GM19455 (cell line): Measurements from ENCODE around the gene FGL2.
"Not testable (repeated sequence)": the region's sequence is repeated elsewhere in the genome, so short reads cannot be mapped to it uniquely, and the experiment has no call there.

Experiments used
- ATAC-seq: cut with Tn5 transposase; IDR thresholded peaks from one replicate; pipeline ENCODE4 v1.9.1; 2021; ENCODE audit not compliant: unreplicated experiment

The FGL2 gene

DNA sequence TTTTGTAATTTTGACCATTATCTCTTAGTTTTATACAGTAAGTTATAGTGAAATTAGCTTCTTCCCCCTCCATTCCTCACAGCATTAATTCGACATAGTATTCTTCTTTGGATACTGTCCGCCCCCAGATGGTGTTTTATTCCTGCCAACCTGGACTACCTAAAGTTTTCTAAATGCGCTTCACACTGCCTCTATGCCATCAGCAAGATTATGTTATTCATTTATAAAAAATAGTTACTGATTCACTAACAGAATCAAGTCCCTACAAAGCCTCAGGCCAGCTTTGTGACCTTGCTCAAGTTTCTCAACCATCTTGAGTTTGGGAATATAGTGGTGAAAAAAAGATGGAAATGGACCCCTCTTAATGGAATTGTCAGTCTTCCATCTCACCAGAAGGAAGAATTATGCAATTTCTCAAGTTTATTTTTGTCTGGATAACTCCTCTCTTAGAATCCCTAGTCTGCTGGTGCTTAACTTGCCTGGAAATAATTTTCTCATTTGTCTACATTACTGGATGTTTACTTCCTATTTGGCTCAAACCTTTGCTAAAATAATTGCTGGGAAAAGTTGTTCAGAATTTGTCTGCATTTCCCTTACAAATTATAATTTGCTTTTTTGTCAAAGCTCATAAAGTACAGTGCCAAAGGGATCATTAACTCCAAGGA, 16.7 kb upstream of the FGL2 start:
- ATAC-seq: no peak

DNA sequence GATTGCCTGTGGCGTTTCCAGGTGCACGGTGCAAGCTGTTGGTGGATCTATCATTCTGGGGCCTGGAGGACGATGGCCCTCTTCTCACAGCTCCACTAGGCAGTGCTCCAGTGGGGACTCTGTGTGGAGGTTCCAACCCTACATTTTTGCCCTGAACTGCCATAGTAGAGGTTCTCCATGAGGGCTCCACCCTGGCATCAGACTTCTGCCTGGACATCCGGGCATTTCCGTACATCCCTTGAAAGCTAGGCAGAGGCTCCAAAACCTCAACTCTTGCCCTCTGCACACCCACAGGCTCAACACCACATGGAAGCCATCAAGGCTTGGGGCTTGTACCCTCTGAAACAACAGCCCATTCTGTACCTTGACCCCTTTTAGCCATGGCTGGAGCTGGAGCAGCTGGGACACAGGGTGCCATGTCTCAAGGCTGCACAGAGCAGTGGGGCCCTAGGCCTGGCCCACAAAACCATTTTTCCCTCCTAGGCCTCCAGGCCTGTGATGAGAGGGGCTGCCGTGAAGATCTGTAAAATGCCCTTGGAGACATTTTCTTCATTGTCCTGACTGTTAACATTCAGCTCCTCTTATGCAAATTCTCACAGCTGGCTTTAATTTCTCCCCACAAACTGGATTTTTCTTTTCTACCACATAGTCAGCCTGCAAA, 10.0 kb upstream of the FGL2 start:
- no peak for ATAC-seq

DNA sequence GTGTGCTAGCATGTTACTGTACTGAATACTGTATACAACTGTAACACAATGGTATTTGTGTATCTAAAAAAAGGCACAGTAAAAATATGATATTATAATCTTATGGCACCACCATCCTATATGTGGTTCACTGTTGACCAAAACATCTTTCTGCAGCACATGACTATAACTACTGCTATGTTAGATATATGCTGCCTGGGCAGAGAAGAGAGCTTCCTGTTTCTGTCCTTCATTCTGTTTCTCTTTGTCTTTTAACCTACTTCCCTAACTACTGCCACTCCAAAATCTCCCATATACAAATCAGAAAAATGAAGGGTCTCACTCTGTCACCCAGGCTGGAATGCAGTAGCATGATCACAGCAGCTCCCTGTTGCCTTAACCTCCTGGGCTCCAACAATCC, 8.8 kb upstream of the FGL2 start:
- ATAC-seq: no peak

DNA sequence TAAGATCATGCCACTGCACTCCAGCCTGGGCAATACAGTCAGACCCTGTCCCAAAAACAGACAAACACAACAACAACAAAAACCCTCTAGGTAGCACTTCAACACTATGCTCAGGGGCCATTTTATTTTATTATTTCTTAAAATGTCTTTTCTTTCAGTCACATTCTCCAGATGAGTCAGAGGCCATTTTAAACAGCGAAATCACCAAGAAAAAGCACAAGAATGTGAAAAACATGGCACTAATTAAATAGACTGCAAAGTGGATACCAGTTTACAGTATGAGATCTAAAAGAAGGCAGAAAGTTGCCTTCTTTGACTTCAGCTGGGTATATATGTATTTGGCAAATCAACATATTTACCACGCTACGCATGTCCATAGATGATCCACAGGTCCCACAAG, 6.1 kb upstream of the FGL2 start:
- ATAC-seq: no peak

DNA sequence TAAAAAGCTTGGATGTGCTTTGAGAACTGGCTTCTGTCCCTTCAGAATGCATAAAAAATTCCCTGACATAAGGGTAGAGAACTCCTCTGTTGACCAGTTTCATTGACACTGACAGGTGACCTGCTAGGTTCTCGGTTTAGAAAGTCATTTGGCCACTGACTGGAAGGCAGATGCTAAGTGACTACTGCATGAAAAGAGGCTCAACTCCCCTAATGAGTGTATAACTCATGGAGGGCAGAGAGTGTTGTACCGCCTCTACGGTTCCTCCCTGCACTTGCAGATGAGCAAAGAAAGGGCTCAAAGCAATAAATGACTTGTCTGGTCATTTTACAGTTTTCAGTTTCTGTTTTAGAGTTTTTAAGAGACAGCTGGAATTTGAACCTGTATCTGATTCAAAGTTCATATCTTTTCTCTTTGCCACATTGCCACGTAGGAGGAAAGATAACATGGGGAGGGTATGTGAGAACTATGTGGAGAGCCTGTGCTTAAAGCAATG, 2.9 kb upstream of the FGL2 start:
- ATAC-seq: peak; percentile 88

DNA sequence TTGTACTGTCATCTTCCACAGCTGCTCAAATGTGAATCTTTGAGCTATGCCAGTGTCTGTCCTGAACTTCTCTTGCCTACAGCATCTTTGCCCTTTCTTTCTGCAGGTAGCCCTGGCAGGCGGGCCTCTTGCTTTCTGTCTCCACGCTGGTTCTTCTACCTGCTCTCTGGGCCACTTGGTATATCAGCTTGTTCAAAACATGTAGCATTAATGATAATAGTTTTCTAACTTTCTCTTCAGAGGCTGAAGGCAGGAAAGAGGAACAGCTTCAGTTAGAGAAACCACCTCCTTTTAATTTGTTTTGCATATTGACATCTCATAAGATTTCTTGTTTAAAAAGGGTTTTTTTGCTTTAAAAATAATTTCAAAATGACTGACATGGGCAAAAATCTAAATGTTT, 923 bp upstream of the FGL2 start:
- no peak for ATAC-seq

DNA sequence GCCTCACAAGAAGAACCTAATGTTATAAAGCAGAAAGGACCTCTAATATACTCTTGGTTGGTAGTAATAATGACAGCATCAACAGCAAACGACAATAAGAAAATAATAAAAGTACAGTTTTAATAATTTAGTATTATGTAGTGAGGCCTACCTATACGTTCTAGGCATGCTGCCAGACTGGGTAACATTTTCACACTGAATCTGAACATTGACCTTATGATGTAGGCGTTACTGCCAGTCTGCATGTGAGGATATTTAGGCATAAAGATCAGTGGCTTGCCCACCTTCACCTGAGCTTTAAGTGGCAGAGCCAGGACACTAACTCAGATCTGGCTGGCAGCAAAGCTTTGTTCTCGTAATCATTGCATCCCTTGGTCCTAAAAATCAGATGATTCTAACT, 2.5 kb downstream of the FGL2 start:
- ATAC-seq: no peak

DNA sequence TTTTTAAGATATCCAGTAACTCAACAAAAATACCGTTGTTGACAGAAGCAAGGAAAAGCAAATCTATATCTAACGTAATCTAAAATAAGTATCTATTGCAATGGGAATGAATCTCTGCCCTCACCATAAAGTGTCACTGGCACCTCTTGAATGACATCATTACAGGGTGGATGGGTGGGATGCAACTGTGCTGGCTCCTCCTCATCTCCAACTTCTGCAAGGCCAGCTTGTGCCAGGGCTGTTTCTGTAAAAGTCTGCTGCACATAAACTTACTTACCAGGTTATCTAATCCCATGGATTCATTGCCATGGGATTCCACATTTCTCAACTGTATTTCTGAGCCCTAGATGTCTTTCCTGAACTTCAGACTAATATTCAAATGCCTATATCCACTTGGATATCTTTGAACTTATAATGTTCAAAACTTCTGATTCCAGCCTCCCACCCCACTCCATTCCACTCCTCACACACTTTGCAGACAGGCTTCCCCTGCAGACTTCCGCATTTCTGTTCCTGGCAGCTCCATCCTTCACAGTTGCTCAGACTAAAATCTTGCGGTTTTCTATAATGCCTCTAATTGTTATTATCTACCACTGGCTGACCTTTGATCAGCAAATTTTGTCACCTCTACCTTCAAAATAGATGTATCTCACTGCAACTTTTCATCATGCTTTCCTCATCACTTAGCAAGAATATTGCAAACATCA, 10.7 kb downstream of the FGL2 start:
- ATAC-seq: no peak

DNA sequence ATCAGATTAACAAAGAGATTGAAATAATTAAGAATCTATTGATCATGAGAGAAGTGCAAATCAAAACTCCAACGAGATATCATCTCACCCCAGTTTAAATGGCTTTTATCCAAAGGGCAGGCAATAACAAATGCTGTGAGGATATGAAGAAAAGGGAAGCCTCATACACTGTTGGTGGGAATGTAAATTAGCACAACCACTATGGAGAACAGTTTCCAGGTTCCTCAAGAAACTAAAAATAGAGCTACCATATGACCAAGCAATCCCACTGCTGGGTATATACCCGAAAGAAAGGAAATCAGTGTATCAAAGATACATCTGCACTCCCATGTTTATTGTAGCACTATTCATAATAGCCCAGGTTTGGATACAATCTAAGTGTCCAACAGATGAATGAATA, 13.8 kb downstream of the FGL2 start:
- ATAC-seq: no peak

DNA sequence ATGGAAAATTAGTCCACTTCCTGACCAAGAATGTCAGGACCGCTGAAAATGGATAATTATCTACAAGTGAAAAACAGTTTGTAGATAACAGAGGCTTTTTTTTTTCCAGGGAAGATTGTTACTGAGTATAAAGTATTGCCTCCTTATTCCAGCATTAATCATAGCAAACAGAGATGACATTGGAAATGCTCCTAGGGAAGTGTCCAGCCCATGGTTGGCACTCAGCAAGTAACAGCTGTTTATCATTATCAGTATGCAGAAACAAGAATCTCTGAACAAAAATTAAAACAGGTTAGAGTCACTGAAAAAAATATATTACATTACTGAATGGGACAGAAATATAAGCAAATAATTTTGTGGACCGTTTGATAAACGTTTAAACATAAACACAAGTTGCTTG, 14.6 kb downstream of the FGL2 start:
- ATAC-seq: no peak

DNA sequence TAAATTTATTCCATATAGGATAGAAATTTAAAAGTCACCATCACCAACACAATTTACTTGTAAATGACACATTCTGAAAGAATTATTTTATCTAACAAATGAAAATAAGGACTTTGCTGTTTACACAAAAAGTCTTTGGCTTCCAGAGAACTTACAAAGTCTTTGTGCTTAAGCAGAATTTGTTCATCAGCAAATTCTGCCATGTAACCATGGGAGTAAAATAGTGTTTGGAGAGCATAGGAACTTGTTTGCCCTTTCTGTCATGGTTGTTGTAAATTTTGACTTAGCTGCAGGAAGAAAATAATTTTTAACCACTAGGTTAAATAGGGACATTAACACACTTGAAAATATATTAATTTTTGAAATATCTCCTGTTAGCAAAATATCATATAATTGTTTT, 15.2 kb downstream of the FGL2 start:
- no peak for ATAC-seq

DNA sequence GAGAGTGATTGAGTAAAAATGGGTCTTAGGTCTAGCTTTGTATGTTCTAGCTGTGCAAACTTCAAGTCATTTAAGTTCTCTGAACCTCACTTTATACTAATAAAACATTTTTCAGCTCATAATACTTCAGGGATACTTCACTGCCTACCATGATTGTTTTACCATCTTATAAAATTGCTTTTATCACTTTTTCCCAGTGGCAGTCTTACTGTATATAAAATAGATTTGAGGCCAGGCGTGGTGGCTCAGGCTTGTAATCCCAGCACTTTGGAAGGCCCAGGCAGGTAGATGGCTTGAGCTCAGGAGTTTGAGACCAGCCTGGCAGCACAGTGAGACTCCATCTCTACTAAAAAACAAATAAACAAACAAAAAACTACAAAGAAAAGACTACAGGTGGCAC, 17.4 kb downstream of the FGL2 start:
- no peak for ATAC-seq

DNA sequence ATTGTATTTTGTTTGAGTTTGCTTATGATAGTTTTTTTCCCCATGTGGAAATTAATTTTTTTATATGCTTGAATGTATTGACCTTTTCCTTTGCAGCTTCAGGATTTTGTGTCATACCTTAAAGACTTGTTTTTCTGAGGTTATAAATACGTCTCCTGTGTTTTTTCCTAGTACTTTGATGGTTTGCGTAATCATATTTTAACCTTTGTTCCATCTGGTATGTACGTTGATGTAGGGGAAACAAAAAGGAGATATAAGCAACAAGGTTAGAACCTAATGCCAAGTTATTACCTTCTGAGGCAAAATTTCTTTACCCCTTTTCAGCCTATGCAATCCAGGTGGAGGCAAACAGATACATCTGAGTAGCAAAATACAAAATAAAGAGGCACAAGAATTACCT, 17.9 kb downstream of the FGL2 start:
- ATAC-seq: no peak

DNA sequence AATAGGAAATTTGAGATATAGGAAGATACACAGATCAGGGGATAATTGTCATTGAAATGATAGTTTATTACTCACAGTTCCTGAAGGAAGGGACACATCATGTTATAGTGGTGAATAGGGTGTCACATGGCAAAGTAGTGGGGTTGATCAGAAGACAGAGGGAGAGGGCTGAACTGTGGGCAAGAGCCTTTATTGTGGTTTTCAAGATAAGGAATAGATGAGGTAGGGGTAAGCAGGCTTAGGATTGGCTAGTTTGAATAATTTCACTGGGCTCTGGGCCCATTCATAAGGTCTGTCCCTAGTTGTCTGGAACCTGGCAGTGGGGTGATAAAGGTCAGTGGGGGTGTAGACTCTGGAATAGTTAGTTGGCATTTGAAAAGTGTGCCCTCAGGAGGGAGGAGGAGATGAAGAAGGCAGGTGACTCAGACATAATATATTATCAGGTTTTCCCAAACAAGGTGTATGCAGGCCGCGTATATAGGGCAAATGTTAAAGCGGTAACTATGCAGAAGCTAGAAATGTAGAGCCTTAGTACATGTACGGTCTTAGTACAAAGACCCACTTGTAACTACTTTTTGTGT, 18.5 kb downstream of the FGL2 start:
- no peak for ATAC-seq

DNA sequence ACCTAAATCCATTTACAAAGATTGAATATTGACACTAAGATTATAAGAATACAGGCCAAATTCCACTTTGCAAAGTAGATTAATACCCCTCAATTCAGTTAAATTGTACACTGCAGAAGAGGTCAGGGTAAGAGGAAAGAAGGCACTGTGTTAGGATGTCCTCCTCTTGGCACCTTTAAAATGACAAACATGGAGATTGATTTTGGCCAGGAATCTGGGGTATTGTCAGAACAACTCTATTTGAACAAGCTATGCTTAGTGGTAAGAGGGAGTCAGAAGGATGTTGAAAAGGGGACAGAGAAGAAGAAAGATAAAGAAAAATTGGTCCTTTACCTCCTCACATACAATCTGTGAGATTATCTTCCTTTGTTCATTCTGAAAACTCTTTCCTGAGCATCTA, 21.6 kb downstream of the FGL2 start:
- ATAC-seq: not testable (repeated sequence)

DNA sequence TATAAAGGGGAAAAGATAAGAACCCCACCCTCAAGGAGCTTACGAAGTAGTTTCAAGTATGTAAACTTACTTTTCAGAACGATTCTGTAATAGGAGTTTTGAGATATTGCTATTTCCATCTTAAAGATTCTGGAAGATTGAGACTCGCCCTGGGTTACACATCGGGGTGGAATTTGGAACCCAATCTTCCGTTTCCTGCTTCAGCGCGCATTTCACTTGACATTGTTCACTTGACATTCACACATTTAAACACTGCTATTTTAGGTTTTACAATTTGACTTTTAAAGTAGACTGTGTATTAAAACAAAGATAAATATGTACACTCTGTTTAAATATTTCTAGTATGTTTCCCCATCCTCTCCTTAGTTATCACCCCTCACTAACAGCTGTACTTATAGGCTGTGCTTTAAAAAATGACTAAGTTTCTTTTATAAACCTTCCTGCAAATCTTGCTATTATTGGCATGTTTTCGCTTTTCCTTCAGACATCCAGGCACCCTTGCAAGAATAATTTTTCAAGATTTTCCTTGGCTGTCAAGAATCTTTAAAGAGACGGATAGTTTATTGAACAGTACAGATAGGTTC, 22.2 kb downstream of the FGL2 start:
- ATAC-seq: not testable (repeated sequence)

DNA sequence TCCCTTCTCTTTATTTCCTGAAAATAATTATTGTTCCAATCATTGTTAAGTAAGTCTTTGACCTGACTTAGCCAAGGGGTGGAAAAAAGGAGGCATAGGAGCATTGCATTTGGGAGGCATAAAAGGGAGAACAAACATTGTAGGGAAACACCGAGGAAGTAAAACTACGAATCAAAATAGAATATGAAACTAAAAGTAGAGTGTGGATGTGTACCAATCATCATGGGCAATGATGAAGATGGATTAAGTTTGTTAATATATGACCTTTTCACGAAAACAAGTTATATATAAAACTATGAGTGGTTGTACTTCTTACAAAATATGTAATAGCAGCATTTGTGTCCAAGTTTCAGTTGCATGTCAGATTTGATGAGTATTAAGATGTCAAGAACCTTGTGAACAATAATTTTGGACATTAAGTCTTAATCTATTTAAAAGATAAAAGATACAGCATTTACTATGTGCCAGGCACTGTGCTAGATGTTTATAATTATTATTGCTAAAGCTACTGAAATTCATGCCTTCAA, 24.3 kb downstream of the FGL2 start:
- not testable (repeated sequence) for ATAC-seq

DNA sequence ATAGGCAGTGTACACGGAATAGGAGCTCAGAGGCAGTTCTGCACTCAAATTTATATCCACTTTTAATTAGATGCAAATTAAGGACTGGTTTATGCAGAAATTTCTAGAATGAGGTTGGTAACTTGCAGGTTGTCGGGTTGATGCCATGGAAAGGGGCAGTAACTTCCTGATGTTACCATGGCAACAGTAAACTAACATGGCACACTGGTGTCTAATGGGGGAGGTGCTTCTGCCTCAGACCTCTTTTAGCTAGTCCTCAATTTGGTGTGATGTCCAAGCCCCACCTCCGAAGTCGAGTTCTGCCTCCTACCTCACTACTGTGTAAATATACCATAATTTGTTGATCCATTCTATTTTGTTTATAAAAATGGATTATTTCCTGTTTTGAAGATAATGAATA, 25.2 kb downstream of the FGL2 start:
- not testable (repeated sequence) for ATAC-seq

DNA sequence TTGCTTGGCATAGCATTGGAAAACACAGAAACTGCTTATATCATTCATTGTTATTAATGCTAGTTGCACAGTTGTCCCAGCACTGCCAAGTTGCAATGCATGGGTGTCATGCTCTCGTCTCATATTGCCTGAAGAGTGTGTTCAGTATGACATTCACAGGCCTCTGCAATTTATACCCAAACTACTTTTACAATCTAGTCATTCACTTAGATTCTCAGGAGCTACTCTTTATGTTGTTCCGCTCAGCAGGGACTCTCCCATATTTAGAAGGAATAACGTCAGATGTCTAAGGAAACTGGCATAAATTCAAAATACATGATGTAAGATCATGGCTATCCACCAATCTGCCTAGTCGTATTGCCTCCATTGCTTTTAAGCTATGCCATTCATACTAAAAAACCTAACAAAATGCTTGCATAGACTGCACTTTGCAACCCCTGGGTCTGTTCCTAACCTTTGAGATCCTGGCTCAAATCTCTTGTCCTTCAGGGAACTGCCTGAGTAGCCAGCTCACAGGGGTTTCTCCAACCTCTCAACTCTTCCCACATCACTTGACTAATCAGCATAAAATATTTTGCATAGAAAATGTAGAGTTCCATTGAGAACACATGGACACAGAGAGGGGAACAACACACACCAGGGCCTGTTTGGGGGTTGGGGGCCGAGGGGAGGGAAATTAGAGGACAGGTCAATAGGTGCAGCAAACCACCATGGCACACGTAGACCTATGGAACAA, 27.0 kb downstream of the FGL2 start:
- ATAC-seq: not testable (repeated sequence)

DNA sequence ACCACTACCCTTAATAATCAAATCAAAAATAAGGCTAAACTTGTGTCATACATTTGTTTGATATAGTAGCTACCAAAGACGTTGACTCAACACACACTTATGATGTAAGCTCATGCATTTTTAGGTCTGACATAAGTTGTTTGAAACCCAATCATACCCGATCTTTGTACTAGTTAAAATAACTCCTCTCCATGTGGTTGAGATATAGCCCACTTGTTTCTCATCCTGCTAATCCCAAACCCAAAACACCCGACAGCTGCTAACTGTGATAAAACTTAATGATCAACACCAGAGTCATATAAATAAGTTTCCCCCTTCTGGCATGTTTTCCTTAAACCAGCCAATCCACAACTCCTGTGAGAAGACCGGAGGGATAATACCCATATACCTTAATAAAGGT, 28.5 kb downstream of the FGL2 start:
- not testable (repeated sequence) for ATAC-seq

DNA sequence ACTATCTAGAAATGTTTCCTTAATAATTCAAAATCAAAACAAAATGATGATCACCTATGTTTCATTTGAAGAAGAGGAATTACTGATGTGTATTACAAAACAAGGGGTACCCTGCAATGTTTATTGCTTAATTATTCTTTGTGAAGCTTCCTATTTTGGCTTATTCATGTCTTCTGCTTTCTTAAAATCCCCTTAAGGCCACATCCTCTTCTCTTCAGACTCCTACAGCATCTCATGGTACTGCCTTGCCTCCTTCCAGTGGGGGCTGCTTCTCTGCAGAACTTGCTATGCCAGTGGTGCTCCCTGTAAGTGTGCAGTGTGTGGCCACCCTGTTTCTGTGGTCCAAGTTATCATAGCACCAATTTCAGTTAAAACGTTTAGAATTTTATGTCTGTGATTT, 42.2 kb downstream of the FGL2 start:
- ATAC-seq: peak; percentile 53
